Fibroblast of villous mesenchyme (primary cell): ENCODE data around the gene MMP28. TPM values are rescaled to one million over a fixed set of nuclear protein-coding genes. Genes with fewer than 3 reads are reported as not detected.

Experiments used
- DNase-seq: peaks from one replicate; pipeline ENCODE4 v3.0.0-alpha.2; 2010; ENCODE audit warnings: low read depth
- H3K4me3 ChIP-seq: 2 replicates; pipeline ENCODE4 v1.5.1; 2011; ENCODE audit warnings: low read depth, mild to moderate bottlenecking, low read length
- CTCF ChIP-seq: IDR thresholded peaks from 2 replicates; pipeline ENCODE4 v1.5.1; 2012; ENCODE audit warnings: low read depth, mild to moderate bottlenecking, low read length; ENCODE audit not compliant: insufficient read depth
- total RNA-seq: library from RNA; depleted of rRNA; stranded (reverse); fragments of >200 nt; gene quantifications from 2 replicates; pipeline ENCODE4 v1.2.3, GENCODE V29; 2012

The MMP28 gene
- total RNA-seq, 1 donor = under 0.01 TPM

GRCh38 chr17:35745749-35746320 lies 49.6 kb downstream of the MMP28 start:
- no peak for TF ChIP-seq CTCF
- DNase-seq = no peak
- no peak overlapping the region for H3K4me3 ChIP-seq

DNA sequence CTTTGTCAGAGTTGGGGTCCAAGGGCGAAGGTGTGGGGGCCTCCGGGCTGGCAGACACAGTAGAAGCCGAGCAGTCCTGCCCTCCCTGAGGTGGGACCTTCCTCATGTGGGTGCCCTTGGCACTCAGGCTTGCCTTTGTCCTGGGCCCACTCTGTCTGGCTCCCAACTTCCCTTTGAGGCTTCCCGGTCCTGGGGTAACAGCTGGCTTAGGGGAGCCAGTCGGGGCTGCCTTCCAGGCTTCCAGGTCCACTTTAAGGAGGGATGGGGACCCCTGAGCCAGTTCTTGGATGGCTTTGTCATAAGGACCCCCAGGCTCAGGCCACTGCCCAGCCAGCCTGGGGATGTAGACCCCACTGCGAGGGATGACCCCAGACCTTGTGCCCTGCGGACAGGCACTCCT lies 50.2 kb downstream of the MMP28 start:
- no peak for DNase-seq
- H3K4me3 ChIP-seq = no peak overlapping the region
- no peak for TF ChIP-seq CTCF

DNA sequence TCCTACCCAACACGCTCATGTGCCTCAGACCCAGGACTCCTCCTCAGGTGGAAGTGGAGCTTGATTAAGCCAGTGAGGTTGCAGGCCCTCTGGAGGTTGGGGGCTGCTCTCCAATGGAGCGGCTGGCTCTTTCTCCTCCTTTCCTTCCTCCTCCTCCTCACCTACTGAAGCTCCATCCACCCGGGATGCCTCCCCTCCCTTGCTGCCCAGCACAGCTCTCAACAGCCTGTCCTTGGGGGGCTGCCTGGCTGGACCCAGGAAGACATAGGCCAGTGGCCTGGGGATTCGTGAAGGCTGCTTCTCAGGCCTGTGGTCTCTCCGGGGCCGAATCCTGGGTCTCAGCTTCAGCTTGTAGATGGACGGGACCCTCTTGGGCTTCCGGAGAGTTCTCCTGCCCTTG lies 50.6 kb downstream of the MMP28 start:
- DNase-seq = no peak
- no peak overlapping the region for H3K4me3 ChIP-seq
- no peak for TF ChIP-seq CTCF

DNA sequence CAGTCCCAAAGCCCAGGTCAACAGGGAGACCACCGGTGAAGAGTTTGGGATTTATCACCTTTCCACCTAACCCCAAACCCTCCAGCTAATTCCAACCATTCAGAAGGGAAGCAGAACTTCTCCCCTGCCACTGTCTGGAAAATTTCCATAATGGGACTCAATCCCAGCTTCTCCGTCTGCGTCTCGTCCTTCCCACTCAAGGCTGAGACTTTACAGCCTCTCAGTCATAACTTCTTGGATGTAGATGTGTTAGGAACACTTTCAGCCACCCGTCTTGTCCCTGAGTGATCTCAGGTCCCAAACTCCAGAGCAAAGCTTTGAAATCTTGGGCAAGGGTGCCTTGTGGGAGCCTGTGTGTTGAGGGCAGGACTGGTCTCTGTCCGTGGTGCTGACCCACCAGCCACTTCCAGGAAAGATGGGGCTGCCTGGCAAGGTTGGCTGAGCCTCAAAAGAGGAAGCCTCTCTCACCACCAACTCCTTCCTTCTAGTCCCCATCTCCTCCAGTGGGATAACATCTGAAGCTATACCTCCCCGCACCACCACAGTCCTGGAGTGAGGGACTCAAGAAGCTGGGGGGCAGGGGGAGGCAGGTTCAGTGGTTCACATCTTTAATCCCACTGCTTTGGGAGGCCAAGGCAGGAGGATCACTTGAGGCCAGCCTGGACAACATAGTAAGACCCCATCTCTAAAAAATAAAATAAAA lies 51.7 kb downstream of the MMP28 start:
- H3K4me3 ChIP-seq = no peak overlapping the region
- no peak for TF ChIP-seq CTCF
- peak; percentile 48 for DNase-seq

DNA sequence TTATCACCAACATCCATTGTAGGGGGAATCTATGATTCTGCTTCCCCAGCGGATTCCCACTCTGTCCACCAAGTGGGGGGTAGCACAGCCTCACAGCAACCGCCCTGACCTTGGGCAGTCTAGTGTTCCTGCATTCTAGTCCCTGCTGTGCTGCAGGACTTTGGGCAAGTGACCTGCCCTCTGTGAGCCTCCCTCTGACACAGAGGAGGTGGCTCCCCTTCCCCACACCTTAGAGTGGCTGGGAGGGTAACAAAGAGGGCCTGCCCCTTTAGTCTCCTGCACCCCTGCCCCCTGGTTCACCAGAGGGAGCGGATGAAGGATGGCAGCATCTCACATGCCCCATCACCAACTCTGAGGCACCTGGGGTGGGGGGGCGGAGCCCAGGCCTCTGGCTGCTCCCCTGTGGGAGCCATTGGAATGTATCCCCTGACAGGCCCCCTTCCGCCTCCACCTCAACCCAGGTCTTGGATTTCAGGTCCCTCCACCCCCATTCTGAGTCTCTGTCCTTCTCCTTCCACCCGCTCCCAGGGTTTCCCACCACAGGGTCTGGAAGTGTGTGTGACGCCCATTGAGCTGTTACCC lies 52.5 kb downstream of the MMP28 start:
- TF ChIP-seq CTCF = no peak
- H3K4me3 ChIP-seq = no peak overlapping the region
- no peak for DNase-seq

DNA sequence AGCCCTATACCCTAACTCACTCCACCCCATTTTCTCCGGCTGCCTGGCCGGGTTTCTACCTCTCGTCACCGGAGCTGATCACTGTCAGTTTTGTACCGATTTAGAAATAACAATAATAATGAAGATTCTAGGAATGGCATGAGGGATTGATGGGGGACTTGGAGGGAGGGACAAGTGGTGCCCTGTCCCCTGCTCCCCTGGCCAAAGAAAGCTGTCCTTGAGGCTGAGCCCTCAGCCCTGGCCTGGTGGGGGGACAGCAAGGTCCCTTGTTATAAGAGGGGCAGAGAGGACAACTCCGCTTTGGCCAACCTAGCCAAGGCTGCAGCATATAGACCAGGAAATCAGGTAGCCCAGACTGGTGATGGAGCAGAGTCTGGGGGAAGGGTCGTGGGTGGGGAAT lies 52.9 kb downstream of the MMP28 start:
- no peak for TF ChIP-seq CTCF
- H3K4me3 ChIP-seq = no peak overlapping the region
- no peak for DNase-seq
